ENCODE data around the gene ADORA3. TPM values are rescaled to one million over a fixed set of nuclear protein-coding genes. Genes with fewer than 3 reads are reported as not detected.
"Not testable (repeated sequence)": the region's sequence is repeated elsewhere in the genome, so short reads cannot be mapped to it uniquely, and the experiment has no call there.

Gene ADORA3
- total RNA-seq, 2 experiments from 2014 or later = 0.17 TPM; not detected in 1

DNA sequence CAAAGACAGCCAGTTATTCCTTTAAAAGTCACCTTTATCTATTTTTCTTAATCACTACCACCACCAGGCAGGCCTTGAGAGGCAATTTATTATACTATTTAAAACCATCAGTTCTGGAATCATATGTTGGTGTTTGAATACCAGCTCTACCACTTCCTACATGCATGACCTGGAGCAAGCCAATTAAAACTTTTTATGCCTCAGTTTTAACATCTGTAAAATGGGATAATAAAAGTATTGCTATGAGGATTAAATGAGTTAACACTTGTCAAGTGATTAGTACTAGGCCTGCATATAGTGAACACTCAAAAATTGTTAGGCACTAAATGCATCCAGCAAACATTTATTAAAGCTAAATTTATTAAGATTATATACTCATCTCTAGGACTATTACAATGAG is 49.2 kb upstream of the ADORA3 start:
- Histone ChIP-seq H3K4me1 (ENCODE audit: insufficient read depth, low read length, poor library complexity, severe bottlenecking) (no peaks in the 10 kb centered on the region), H4K20me1 (ENCODE audit: insufficient read depth, low read length) (no peaks in the 10 kb centered on the region), H3K4me2 (ENCODE audit: low read length) (no peak overlapping the region), H3K27ac (ENCODE audit: low read depth, low read length, poor library complexity, severe bottlenecking) (no peak overlapping the region), H2AFZ (ENCODE audit: low read length) (no peak overlapping the region), H3K36me3 (ENCODE audit: insufficient read depth, low read length) (no peaks in the 10 kb centered on the region), H3K4me3 (ENCODE audit: low read depth, low read length, poor library complexity, severe bottlenecking) (no peak overlapping the region), H3K79me2 (ENCODE audit: insufficient read depth, low read depth, low read length) (no peaks in the 10 kb centered on the region), H3K9me3 (ENCODE audit: low read length) (no peaks in the 10 kb centered on the region), H3K9me2 (ENCODE audit: insufficient read depth, low read length) (no peaks in the 10 kb centered on the region)
- ChIA-PET CTCF (ENCODE audit: unreplicated experiment) (interaction anchor here (0.7 kb wide), 1 partner anchor 45 kb away, joined by 4 read pairs; no protein-coding TSS in a partner anchor), POLR2A (interaction anchor here (1.0 to 1.7 kb wide), 5 partner anchors 16 to 112 kb away, joined by 3 to 4 read pairs (median 4); no protein-coding TSS in a partner anchor)
- DNase-seq (ENCODE audit: low spot score) = no peak
- no TSS peak for BruUV-seq (replicated peaks)
- TF ChIP-seq EZH2phosphoT487 (IDR thresholded peaks at IDR 0.05; ENCODE audit: borderline replicate concordance, low read depth, low read length) = no peak
- TF ChIP-seq, protein P1, sequence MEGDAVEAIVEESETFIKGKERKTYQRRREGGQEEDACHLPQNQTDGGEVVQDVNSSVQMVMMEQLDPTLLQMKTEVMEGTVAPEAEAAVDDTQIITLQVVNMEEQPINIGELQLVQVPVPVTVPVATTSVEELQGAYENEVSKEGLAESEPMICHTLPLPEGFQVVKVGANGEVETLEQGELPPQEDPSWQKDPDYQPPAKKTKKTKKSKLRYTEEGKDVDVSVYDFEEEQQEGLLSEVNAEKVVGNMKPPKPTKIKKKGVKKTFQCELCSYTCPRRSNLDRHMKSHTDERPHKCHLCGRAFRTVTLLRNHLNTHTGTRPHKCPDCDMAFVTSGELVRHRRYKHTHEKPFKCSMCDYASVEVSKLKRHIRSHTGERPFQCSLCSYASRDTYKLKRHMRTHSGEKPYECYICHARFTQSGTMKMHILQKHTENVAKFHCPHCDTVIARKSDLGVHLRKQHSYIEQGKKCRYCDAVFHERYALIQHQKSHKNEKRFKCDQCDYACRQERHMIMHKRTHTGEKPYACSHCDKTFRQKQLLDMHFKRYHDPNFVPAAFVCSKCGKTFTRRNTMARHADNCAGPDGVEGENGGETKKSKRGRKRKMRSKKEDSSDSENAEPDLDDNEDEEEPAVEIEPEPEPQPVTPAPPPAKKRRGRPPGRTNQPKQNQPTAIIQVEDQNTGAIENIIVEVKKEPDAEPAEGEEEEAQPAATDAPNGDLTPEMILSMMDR (conservative IDR thresholded peaks at IDR 0.05; ENCODE audit: low read length) = no peak
- intact Hi-C loops (cut with micrococcal nuclease; ENCODE audit: unreplicated experiment) = no loop called here

DNA sequence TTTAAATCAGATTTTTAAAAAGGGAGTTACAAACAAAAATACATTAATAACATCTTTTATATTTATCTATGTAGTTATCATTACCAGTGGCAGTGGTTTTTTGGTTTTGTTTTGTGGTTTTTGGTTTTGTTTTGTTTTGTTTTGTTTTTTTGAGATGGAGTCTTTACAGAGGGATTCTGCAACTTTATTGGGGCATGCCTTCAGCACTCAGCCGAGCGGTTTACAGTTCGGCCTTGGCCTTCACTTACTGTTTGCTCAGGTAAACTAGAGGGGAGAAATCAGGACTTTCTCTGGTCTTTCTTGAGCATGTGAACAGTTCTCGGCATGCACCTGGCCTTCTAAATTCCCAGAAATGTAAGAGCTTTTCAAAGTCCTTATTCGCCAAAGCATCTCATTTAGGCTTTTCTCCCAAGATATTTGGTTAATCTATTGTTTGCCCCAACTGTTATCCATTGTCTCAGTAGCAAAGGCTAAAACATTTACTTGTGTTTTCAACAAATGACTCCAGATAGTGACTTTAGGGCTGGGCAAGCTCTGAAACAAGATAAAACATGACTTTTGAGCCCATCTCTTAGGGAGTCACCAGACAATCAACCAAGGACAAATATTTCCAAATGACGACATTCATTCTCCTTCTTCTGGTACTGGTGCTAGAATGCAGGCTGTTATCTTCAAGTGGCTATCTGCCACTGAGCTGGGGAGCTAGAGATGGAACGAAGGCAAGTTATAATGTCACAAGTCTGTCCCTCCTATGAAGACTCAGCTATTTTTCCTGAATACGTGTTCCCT is 48.4 kb upstream of the ADORA3 start:
- ChIA-PET POLR2A (interaction anchor here (0.8 to 1.7 kb wide), 7 partner anchors 12 to 113 kb away, joined by 3 to 4 read pairs (median 4); no protein-coding TSS in a partner anchor), CTCF (ENCODE audit: unreplicated experiment) (no interaction called here)
- Histone ChIP-seq H3K4me1 (ENCODE audit: insufficient read depth, low read length, poor library complexity, severe bottlenecking) (no peaks in the 10 kb centered on the region), H3K9me2 (ENCODE audit: insufficient read depth, low read length) (no peaks in the 10 kb centered on the region), H4K20me1 (ENCODE audit: insufficient read depth, low read length) (no peaks in the 10 kb centered on the region), H3K4me2 (ENCODE audit: low read length) (no peak overlapping the region), H3K4me3 (ENCODE audit: low read depth, low read length, poor library complexity, severe bottlenecking) (no peak overlapping the region), H3K27ac (ENCODE audit: low read depth, low read length, poor library complexity, severe bottlenecking) (no peak overlapping the region), H2AFZ (ENCODE audit: low read length) (no peak overlapping the region), H3K36me3 (ENCODE audit: insufficient read depth, low read length) (no peaks in the 10 kb centered on the region), H3K9me3 (ENCODE audit: low read length) (no peaks in the 10 kb centered on the region), H3K79me2 (ENCODE audit: insufficient read depth, low read depth, low read length) (no peaks in the 10 kb centered on the region)
- no peak for DNase-seq (ENCODE audit: low spot score)
- TF ChIP-seq, protein P1 (conservative IDR thresholded peaks at IDR 0.05; ENCODE audit: low read length) = no peak
- no peak for TF ChIP-seq EZH2phosphoT487 (IDR thresholded peaks at IDR 0.05; ENCODE audit: borderline replicate concordance, low read depth, low read length)
- intact Hi-C loops (cut with micrococcal nuclease; ENCODE audit: unreplicated experiment) = no loop called here
- BruUV-seq (replicated peaks) = no TSS peak

DNA sequence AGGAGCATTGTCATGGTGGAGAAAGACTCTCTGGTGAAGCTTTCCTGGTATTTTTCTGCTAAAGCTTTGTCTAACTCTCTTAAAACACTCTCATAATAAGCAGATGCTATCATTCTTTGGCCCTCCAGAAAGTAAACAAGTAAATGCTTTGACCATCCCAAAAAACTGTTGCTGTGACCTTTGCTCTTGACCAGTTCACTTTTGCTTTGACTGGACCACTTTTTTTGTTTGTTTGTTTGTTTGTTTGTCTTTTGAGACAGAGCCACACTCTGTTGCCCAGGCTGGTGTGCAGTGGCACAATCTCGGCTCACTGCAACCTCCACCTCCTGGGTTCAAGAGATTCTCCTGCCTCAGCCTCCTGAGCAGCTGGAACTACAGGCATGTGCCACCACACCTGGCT is 44.4 kb upstream of the ADORA3 start:
- H3K9me2 ChIP-seq (ENCODE audit: insufficient read depth, low read length); DNase-seq (ENCODE audit: low spot score); H4K20me1 ChIP-seq (ENCODE audit: insufficient read depth, low read length); H3K79me2 ChIP-seq (ENCODE audit: insufficient read depth, low read depth, low read length); H3K9me3 ChIP-seq (ENCODE audit: low read length); intact Hi-C loops (cut with micrococcal nuclease; ENCODE audit: unreplicated experiment); H3K4me3 ChIP-seq (ENCODE audit: low read depth, low read length, poor library complexity, severe bottlenecking); H2AFZ ChIP-seq (ENCODE audit: low read length); H3K27ac ChIP-seq (ENCODE audit: low read depth, low read length, poor library complexity, severe bottlenecking); H3K4me2 ChIP-seq (ENCODE audit: low read length); H3K4me1 ChIP-seq (ENCODE audit: insufficient read depth, low read length, poor library complexity, severe bottlenecking); CTCF ChIA-PET (ENCODE audit: unreplicated experiment); POLR2A ChIA-PET; BruUV-seq (replicated peaks); H3K36me3 ChIP-seq (ENCODE audit: insufficient read depth, low read length): not testable (repeated sequence)
